Endothelial cell of hepatic sinusoid (primary cell): ENCODE results near the gene DHX35.

Experiments used
- in situ Hi-C: cut with HindIII; loops from 2 replicates; pipeline ENCODE4 v1.10.0; 2017; ENCODE audit warnings: low sequenced_read_pairs

The DHX35 gene, protein sequence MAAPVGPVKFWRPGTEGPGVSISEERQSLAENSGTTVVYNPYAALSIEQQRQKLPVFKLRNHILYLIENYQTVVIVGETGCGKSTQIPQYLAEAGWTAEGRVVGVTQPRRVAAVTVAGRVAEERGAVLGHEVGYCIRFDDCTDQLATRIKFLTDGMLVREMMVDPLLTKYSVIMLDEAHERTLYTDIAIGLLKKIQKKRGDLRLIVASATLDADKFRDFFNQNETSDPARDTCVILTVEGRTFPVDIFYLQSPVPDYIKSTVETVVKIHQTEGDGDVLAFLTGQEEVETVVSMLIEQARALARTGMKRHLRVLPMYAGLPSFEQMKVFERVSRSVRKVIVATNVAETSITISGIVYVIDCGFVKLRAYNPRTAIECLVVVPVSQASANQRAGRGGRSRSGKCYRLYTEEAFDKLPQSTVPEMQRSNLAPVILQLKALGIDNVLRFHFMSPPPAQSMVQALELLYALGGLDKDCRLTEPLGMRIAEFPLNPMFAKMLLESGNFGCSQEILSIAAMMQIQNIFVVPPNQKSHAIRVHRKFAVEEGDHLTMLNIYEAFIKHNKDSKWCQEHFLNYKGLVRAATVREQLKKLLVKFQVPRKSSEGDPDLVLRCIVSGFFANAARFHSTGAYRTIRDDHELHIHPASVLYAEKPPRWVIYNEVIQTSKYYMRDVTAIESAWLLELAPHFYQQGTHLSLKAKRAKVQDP

DNA sequence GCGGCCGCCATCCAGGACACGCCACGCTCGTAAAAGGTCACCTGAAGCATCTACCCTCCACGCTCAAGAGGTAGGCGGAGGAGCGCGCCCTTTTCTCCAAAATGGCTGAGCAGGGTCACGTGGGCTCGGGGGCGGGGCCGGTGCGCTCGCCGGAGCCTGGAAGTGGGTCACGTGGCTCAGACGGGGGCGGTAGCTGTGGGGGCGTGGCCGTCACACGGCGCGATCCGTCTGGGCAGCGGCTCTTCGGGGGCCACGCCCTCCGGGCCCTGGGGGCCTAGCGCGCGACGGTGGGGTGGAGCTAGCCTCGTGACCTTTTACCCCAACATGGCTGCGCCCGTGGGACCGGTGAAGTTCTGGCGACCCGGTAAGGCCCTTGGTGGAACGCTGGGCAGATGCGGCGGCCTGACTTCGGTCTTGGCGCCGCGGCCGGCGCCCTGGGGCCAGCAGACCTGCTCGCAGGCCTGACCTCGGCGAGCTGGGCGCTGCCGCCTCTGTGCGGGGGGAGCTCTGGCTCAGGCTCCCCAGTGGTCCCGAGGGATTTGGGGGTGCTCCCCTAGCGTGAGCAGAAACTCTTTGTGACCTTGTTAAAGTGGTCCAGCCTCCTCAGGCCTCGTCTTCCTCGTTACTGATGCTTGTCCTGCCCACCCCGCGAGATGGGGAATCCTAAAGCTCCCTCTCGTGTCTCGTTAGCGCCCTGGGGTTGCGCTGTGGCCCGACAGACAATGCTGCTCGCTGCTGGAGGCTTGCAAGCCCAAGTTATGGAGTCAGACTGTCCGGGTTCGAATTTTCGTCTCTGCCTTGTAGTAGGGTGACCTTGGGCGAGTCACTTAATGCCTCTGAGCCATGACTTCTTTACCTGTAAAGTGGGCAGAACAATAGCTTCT, at the start of gene DHX35:
DHX35 (plus strand) TSS at position 301 of the 884 bp plus-strand sequence; CDS start at position 325, 24 bp downstream.
- in situ Hi-C loops, result no loop called here

DNA sequence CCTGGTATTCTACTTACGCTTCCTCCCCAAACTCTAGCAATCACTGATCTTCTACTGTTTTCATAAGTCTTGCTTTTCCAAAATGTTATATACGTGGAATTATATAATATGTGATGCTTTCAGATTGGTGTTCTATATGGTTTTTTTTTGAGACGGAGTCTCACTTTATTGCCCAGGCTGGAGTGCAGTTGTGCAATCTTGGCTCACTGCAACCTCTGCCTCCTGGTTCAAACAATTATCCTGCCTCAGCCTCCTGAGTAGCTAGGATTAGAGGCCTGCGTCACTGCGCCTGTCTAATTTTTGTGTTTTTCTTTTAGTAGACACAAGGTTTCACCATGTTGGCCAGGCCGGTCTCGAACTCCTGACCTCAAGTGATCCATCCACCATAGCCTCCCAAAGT, 46.8 kb upstream of the DHX35 start:
- in situ Hi-C loops, result no loop called here

DNA sequence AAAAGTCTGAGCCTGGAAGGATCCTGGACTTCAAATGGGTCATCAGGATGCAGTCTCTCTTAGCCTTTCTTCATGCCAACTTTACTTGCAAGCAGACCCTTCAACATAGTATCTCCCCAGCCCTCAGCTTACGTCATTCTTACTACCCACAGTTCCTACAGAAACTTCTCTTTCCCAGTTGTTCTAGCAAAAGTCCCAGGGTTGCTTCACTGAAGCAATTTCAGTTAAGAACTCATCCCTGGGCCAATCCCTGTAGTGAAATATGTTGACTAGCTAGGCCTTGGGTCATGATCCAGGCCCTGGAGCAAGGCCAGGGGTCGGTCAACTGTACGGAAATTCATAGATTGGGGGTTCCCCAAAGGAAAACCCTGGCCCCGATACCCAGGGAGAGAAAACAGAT, 44.5 kb upstream of the DHX35 start:
- in situ Hi-C loops, result no loop called here

DNA sequence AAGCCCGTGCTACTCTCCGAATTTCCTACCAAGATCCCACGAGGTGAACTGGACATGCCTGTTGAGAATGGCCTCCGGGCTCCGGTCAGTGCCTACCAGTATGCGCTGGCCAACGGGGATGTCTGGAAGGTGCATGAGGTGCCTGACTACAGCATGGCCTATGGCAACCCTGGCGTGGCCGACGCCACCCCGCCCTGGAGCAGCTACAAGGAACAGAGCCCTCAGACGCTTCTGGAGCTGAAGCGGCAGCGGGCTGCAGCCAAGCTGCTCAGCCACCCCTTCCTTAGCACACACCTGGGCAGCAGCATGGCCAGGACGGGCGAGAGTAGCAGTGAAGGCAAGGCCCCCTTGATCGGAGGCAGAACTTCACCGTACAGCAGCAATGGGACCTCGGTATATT, 44.0 kb upstream of the DHX35 start:
- in situ Hi-C loops, result no loop called here

DNA sequence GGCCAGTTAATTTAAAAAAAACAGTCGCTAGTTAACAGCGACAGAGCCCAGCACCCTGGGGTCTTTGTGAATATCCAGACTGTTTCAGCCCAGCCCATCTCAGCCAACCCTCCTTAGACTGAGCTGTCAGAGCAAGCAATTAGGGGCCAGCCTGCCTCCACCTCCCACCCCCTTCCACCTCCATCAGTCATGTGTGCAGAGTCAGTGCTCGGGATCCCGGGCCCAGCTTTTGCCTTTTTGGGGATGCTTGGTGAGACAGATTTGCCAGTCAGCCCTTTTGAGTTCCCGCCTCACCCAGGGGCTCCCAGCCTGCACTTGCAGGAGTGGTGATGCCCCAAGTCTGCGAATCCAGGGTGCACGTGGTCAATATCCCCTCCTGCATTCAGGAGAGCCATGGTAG, 42.5 kb upstream of the DHX35 start:
- in situ Hi-C loops, result no loop called here

DNA sequence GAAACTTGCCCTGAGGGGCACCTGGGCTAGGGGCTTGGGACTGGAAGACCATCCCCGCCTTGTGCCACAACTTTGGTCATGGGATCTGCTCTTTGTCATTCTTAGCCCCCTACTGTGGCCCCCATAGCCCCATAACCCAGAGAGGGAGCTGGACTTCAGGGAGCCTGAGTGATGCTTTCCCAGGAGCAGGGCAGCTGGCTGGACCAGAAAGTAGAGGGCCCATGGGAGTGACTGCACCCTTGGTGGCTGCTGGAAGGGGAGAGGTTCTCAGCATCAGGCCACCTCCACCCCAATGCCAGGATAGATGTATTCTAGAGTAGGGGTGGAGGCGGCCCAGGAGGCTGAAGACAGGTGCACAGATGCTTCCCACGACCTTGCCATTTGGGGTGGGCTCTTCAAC, 41.7 kb upstream of the DHX35 start:
- in situ Hi-C loops, result no loop called here

DNA sequence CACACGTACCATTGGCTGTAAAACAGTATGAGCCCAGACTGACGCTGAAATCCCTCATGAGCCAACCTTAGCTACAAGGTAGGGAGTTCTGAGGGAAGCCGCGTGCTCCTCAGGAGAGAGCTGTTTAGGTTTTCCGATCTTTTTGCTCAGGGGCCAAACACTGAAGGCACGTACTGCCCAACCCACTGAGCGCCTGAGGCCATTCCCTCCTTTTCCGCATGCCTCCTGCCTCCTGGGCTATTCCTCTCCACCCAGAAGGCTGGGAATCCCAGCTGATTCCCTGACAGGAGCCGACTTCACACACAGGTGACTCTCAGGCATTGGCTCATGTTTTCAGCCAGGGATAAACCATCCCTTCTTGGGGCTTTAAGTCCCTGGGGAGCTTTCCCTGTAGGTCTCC, 41.3 kb upstream of the DHX35 start:
- in situ Hi-C loops, result no loop called here

DNA sequence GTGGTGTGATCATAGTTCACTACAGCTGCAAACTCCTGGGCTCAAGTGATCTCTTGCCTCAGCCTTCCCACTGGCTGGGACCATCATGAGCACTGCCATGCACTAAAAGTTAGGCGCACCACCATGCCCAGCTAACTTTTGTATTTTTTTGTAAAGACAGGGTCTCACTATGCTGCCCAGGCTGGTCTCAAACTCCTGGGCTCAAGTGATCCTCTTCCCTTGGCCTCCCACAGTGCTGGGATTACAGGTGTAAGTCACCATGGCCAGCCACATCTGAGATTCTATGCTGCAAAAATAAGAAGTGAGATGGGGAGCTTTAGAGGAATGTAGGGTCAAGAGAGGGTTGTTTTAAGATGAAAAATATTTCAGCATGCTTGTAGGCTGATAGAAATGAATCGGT, 37.4 kb upstream of the DHX35 start:
- in situ Hi-C loops, result no loop called here

DNA sequence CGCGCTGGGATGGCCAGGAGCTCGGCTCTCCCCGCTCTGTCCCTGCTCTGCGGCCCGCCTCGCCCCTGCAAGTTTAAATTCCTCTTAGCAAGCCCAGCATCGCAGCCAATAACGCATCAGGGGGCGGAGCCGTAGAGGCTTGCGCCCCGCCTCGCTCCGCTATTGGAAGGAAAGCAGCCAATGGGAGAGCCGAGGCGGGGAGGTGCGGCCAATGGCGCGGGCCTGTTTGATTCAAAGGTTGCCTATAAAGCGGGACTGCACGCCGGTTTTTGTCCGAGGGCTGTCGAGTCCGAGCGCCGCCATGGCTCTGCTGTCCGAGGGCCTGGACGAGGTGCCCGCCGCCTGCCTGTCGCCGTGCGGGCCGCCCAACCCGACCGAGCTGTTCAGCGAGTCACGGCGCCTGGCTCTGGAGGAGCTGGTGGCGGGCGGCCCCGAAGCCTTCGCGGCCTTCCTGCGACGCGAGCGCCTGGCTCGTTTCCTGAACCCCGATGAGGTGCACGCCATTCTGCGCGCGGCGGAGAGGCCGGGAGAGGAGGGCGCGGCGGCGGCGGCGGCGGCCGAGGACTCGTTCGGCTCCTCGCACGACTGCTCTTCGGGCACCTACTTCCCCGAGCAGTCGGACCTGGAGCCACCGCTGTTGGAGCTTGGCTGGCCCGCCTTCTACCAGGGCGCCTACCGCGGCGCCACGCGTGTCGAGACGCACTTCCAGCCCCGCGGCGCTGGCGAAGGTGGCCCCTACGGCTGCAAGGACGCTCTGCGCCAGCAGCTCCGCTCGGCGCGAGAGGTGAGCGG, 35.8 kb upstream of the DHX35 start, which contains the start of gene FAM83D:
FAM83D (plus strand) TSS at position 276 of the 792 bp plus-strand sequence; CDS start at position 302, 26 bp downstream.
- in situ Hi-C loops, result no loop called here

DNA sequence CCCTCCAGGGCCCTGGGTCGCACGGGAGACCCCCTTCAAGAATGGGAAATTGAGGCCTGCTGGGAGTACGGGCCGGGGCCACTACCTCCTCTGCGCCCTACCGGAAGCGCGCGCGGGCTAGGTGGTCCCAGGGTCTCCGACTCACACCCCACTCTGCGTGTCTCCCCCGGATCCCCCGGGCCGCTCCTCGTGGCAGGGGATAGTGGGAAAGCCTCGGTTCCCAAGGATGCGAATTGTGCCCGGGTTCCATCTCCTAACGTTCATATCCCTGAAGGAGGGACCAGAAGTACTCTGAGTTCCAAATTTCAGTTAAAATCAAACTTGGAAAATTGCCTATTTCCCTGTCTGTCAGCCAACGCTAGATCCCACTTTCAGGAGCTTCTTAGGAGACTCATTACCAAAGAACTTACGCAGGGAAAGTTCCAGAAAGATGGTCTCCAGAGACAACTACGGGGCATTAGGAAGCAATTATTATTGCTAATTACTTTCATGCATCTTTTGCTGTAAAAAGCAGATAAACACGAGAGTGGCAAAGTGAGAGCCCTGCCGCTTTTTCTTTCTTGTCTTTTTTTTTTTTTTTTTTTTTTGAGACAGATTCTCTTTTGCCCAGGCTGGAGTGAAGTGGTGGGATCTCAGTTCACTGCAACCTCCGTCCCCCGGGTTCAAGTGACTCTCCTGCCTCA, 35.1 kb upstream of the DHX35 start:
- in situ Hi-C loops, result no loop called here

DNA sequence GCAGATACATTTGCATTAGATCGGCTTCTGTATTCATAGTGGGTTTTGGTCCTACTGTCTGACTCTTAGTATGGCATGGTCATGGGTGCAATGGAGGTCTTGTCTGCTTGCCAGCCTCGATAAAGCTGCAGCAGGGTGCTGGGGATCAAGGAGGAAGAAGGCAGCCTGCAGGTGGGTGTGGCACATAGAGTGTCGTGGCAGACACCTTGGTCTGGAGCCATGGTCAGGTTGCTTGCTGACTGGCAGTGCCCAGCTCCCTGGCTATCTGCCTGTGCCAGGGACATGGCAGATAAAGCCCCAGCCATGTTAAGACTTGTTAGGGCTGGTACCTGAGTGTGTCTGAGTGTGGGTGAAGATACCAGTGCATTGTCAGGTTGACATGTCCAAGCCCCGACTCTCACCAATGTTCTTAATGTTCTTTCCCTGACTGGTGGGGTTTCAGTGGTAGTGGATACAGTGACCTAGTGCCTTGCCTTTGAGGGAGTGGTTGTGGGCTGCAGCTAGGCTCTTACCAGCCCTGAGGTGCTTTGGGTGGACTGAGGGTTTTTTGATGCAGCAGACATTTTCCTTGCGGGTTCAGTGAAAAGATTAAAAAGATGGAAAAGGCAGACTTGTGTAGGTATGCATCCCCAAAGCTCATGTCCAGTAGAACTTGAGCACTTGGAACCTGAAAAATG, 34.1 kb upstream of the DHX35 start:
- in situ Hi-C loops, result no loop called here

DNA sequence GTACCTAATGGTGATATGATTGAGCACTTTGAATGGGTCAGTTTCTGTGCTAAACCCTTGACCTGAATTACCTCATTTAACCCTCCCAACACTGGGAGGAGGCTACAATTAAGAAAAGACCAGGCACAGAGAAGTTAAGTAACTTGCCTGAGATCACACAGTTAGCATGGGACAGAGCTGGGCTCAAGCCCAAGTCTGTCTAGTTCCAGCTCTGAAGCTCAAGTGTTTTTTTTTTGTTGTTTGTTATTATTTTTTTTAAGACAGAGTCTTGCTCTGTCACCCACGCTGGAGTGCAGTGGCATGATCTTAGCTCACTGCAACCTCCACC, 31.9 kb upstream of the DHX35 start:
- in situ Hi-C loops, result no loop called here

DNA sequence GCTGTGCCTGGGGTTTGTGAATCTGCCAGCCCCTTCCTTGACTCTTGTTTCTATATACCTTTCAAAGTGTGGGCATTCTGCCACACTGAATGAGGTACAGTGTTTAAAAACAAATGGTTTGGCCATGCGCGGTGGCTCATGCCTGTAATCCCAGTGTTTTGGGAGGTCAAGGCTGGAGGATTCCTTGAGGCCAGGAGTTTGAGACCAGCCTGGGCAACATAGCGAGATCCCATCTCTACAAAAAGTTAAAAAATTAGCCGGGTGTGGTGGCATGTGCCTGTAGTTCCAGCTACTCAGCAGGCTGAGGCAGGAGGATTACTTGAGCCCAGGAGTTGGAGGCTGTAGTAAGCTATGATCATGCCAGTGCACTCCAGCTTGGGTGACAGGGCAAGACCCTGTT, 30.2 kb upstream of the DHX35 start:
- in situ Hi-C loops, result no loop called here

DNA sequence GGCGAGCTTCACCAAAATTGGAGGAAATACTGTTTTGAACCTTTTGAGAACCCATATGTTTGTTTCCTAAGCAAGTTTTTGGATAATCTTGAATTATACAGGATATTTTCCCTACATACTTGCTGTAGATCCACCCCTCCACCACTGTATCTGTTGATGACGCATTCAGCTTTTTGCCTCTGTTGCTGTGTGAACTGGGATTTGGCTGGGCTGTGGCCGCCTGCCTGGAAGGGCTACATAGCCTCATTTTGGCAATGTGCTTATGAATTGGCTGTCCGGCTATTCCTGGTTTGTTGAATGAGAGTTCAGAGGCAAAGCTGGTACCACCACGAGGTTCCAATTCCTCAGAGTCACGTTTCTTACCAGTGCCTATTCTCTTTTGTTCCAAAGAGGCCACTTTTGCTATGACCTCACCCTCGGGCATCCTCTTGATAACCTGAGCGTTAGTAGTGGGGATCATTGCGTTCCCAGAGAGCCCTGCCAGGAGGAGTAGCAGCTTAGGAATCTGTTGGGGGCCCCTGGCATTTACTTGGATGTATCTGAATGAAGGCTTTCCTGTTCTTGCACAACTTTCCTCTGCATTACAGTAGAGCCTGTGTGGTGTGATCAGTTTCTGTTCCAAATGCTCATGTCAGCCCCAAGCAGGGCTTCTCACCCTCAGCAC, 29.6 kb upstream of the DHX35 start:
- in situ Hi-C loops, result no loop called here

DNA sequence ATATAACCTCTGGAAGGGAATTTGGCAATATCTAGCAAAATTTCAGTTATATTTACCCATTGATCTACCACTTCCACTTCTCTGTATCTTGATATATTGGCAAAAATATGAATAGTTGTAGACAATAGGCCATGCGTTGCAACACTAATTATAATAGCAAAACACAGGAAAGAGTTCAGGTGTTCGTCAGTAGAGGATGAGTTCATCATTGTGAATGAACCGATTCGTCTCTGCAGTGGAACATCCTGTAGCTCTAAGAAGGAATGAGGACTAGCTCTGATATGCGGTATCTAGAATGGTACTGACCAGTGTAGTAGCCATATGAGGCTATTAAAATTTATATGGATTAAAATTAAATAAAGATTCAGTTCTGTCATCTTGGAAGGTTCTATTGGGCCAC, 27.6 kb upstream of the DHX35 start:
- in situ Hi-C loops, result no loop called here

DNA sequence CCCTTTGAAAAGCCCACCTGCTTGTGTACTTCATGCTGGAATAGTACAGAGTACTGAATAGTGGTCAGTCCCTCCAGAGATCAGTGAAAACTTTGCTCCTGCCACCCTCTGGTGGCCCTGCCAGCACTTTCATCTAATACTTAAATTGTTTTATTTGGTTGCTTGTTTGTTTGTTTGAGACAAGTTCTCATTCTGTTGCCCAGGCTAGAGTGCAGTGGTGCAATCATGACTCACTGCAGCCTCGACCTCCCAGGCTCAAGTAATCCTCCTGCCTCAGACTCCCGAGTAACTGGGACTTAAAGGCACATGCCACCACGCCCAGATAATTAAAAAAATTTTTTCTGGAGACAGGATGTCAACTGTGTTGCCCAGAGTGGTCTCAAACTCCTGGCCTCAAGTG, 26.9 kb upstream of the DHX35 start:
- in situ Hi-C loops, result no loop called here

DNA sequence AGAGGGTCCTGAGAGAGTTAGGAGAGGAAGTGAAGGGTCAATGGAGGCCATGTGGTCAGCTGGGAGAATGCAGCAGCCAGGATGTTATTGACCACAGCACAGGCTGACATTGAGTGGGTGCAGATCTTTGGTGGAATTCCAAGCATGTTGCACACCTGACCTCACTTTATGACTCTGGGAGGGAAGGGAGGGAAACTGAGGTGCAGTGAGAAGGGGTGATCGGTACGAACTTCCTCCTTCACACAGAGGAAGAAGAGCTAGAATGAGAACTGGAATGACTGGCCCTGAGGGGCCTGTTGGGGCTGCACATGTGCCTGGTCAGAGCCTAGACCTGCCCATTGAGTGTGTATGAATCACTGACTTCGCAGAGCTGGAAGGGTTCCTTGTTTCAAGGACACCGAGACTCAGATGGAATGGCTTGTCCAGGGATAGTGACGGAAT, 26.2 kb upstream of the DHX35 start:
- in situ Hi-C loops, result no loop called here

DNA sequence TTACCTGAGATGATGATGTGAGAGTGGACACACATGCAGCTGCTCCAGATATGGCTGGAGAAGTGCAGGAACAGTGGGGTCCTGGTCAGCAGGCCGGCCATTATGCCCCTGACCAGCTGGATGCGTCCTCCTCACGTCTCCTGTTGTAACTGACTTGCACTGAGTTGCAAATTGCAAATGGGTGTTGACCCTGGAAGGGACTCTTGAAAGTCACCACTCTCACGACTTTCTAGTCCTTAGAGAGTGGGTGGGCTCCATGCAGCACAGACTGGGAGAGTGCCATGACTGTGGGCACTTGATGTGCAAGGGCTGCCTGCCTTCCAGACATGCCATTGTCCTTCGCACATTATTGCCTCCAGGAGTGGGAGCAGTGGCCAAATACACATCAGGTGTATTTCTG, 25.1 kb upstream of the DHX35 start:
- in situ Hi-C loops, result no loop called here

DNA sequence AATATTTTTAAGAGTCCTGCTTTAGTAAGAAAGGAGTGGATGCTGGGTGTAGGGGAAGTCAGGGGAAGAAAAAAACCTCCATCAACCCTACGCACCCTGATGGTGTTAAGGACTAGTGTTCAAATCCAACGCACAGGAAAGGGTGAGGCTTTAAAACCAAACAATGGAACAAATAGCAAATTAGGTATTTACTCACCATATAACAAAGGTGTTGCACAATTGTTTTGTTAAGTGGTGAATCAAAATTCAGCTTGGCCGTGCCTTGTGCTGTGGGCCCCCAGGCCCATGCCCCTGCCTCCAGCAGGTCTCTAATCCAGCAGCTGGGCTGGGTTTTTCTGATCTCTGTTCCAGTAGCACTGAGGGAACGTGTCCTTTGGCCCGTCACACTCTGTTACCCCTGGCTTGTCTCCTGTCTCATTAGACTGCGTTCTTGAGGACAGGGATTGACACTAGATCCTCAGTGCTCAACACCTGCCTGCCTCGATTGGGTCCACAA, 24.1 kb upstream of the DHX35 start:
- in situ Hi-C loops, result no loop called here
